ENCODE measurements around the gene PYGO2. TPM values are rescaled to one million over a fixed set of nuclear protein-coding genes. Genes with fewer than 3 reads are reported as not detected.

The PYGO2 gene
- total RNA-seq, 2 experiments from 2014 or later, result 44.3 to 47.3 TPM

- 0 out of 2 replicates have a peak, but pooled peaks cover 4% of the 10 kb centered on the region for H4K20me1 ChIP-seq (ENCODE audit: insufficient read depth, low read length)
- peaks cover 62% of the 10 kb centered on the region for H3K36me3 ChIP-seq (ENCODE audit: insufficient read depth, low read length)
- no peak overlapping the region for H2AFZ ChIP-seq (ENCODE audit: low read length)
- TF ChIP-seq, protein P1, sequence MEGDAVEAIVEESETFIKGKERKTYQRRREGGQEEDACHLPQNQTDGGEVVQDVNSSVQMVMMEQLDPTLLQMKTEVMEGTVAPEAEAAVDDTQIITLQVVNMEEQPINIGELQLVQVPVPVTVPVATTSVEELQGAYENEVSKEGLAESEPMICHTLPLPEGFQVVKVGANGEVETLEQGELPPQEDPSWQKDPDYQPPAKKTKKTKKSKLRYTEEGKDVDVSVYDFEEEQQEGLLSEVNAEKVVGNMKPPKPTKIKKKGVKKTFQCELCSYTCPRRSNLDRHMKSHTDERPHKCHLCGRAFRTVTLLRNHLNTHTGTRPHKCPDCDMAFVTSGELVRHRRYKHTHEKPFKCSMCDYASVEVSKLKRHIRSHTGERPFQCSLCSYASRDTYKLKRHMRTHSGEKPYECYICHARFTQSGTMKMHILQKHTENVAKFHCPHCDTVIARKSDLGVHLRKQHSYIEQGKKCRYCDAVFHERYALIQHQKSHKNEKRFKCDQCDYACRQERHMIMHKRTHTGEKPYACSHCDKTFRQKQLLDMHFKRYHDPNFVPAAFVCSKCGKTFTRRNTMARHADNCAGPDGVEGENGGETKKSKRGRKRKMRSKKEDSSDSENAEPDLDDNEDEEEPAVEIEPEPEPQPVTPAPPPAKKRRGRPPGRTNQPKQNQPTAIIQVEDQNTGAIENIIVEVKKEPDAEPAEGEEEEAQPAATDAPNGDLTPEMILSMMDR (conservative IDR thresholded peaks at IDR 0.05; ENCODE audit: low read length), result no peak
- no peak for TF ChIP-seq EZH2phosphoT487 (IDR thresholded peaks at IDR 0.05; ENCODE audit: borderline replicate concordance, low read depth, low read length)
- no peaks in the 10 kb centered on the region for H3K9me3 ChIP-seq (ENCODE audit: low read length)
- peak overlapping the region; percentile 88 for H3K4me2 ChIP-seq (ENCODE audit: low read length)
- H3K9me2 ChIP-seq (ENCODE audit: insufficient read depth, low read length), result no peaks in the 10 kb centered on the region
- DNase-seq (ENCODE audit: low spot score), result peak; percentile 36
- H3K4me3 ChIP-seq (ENCODE audit: low read depth, low read length, poor library complexity, severe bottlenecking), result peak overlapping the region; percentile 82
- intact Hi-C loops (cut with micrococcal nuclease; ENCODE audit: unreplicated experiment), result loop anchor here (1.0 to 5.0 kb wide), 4 partner anchors 14 to 102 kb away; partner anchors contain the start of genes CKS1B and EFNA4
- H3K79me2 ChIP-seq (ENCODE audit: insufficient read depth, low read depth, low read length), result peaks cover 21% of the 10 kb centered on the region
- H3K27ac ChIP-seq (ENCODE audit: low read depth, low read length, poor library complexity, severe bottlenecking), result peak overlapping the region; percentile 77
- POLR2A ChIA-PET, result interaction anchor here (0.5 to 1.5 kb wide), 4 partner anchors 9 to 26 kb away, joined by 3 to 6 read pairs (median 4); partner anchors contain the start of gene FLAD1
- H3K4me1 ChIP-seq (ENCODE audit: insufficient read depth, low read length, poor library complexity, severe bottlenecking), result peaks cover 39% of the 10 kb centered on the region
- TSS peak; percentile 39 for BruUV-seq (replicated peaks)
- CTCF ChIA-PET (ENCODE audit: unreplicated experiment), result no interaction called here
These were observed 991 bp downstream of the PYGO2 start for GRCh38 chr1:154960446-154961136.

DNA sequence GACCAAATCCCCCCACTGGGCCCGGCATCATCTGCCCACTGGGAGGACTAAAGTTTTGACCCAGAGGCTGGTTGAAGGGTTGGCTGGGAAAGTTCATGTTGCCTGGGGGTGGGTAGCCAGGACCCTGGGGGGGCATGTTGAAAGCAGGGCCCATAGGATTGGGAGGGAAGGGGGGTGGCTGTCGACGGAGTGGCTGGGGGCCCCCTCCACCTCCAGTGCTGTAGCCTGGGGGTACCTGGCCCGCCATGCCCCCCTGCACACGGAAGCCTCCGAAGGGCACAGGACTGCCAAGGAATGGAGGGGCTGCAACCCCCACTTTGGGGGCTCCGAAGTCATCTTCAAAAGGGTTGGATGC, 2.2 kb downstream of the PYGO2 start:
- no peak overlapping the region; the same call in 1 of the 2 replicates for H3K4me2 ChIP-seq (ENCODE audit: low read length)
- ChIA-PET POLR2A (interaction anchor here (0.6 kb wide), 1 partner anchor 25 kb away, joined by 3 read pairs; no protein-coding TSS in a partner anchor), CTCF (ENCODE audit: unreplicated experiment) (no interaction called here)
- peaks cover 52% of the 10 kb centered on the region for H3K36me3 ChIP-seq (ENCODE audit: insufficient read depth, low read length)
- H3K79me2 ChIP-seq (ENCODE audit: insufficient read depth, low read depth, low read length), result peaks cover 26% of the 10 kb centered on the region
- H4K20me1 ChIP-seq (ENCODE audit: insufficient read depth, low read length), result 0 out of 2 replicates have a peak, but pooled peaks cover 4% of the 10 kb centered on the region
- no peaks in the 10 kb centered on the region for H3K9me3 ChIP-seq (ENCODE audit: low read length)
- H3K4me3 ChIP-seq (ENCODE audit: low read depth, low read length, poor library complexity, severe bottlenecking), result no peak overlapping the region
- DNase-seq (ENCODE audit: low spot score), result no peak
- intact Hi-C loops (cut with micrococcal nuclease; ENCODE audit: unreplicated experiment), result no loop called here
- no peak overlapping the region for H2AFZ ChIP-seq (ENCODE audit: low read length)
- no peak overlapping the region for H3K27ac ChIP-seq (ENCODE audit: low read depth, low read length, poor library complexity, severe bottlenecking)
- BruUV-seq (replicated peaks), result no TSS peak
- no peaks in the 10 kb centered on the region for H3K9me2 ChIP-seq (ENCODE audit: insufficient read depth, low read length)
- TF ChIP-seq, protein P1 (conservative IDR thresholded peaks at IDR 0.05; ENCODE audit: low read length), result no peak
- TF ChIP-seq EZH2phosphoT487 (IDR thresholded peaks at IDR 0.05; ENCODE audit: borderline replicate concordance, low read depth, low read length), result no peak
- H3K4me1 ChIP-seq (ENCODE audit: insufficient read depth, low read length, poor library complexity, severe bottlenecking), result peaks cover 49% of the 10 kb centered on the region
